Esophagus (tissue), 2 donors: ENCODE results near the gene AFF3. TPM values are rescaled to one million over a fixed set of nuclear protein-coding genes. Genes with fewer than 3 reads are reported as not detected.
"Not testable (repeated sequence)": the region's sequence is repeated elsewhere in the genome, so short reads cannot be mapped to it uniquely, and the experiment has no call there.

Source experiments
- H3K27ac ChIP-seq, 2 donors: one replicate each; pipeline ENCODE4 v1.5.1; 2013; ENCODE audit warnings: low read depth in 2 of 2, mild to moderate bottlenecking in 2 of 2, inconsistent platforms in 1 of 2, low read length in 1 of 2, moderate library complexity in 1 of 2
- H3K27me3 ChIP-seq, 2 donors: one replicate each; pipeline ENCODE4 v1.6.1; 2013; ENCODE audit warnings: low read length in 2 of 2, control low read depth in 1 of 2, mild to moderate bottlenecking in 1 of 2; ENCODE audit not compliant: insufficient read depth in 2 of 2, control insufficient read depth in 1 of 2
- H3K36me3 ChIP-seq, 2 donors: one replicate each; pipeline ENCODE4 v1.6.1; 2013; ENCODE audit warnings: low read length in 1 of 2; ENCODE audit not compliant: control insufficient read depth in 2 of 2, insufficient read depth in 2 of 2
- H3K4me1 ChIP-seq, 2 donors: one replicate each; pipeline ENCODE4 v1.6.1; 2013; ENCODE audit warnings: low read length in 1 of 2; ENCODE audit not compliant: control insufficient read depth in 2 of 2, insufficient read depth in 2 of 2
- H3K4me3 ChIP-seq, 2 donors: one replicate each; pipeline ENCODE4 v1.5.1; 2013; ENCODE audit warnings: low read length in 2 of 2, mild to moderate bottlenecking in 2 of 2, low read depth in 1 of 2, moderate library complexity in 1 of 2
- H3K9me3 ChIP-seq, 2 donors: one replicate each; pipeline ENCODE4 v1.6.1; 2013; ENCODE audit warnings: mild to moderate bottlenecking in 2 of 2, low read depth in 1 of 2, low read length in 1 of 2, moderate library complexity in 1 of 2; ENCODE audit not compliant: control insufficient read depth in 2 of 2, insufficient read depth in 1 of 2
- WGBS, 2 donors: extraction: QIAGEN DNeasy Blood & Tissue Kit; methylation state at CpG; one replicate each; pipeline ENCODE4 v1.1.7; 2013; 5-methylcytosine and 5-hydroxymethylcytosine counted together
- polyA plus RNA-seq, 2 donors: library from polyadenylated mRNA; stranded (reverse); fragments of 200-250 nt; gene quantifications; one replicate each; pipeline ENCODE4 v1.2.3, GENCODE V29; 2013
- donor health status: healthy with polysubstance abuse.
- donor health status: Bipolar disorder and iron deficiency.

The AFF3 gene
- polyA plus RNA-seq, 2 donors = 1.0 to 1.1 TPM

DNA sequence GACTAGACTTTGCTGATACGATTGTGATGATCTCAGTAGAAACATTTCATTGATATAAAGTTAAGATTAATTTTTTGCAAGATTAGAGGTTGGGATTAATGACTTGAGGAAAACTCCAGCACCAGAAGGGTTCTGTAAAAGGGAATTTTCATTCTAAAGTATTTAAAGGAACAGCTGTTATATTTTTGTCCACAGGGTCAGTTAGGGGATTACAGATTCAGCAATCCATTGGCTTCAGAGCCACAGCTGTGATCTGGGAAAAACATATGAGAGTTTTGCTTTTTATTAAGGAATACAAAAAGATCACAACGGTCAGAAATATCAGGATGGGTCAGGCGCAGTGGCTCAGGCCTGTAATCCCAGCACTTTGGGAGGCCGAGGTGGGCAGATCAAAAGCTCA, 633.0 kb downstream of the AFF3 start:
- Histone ChIP-seq H3K9me3 (no peaks in the 10 kb centered on the region), H3K4me3 (no peak overlapping the region), H3K27ac (no peak overlapping the region), H3K36me3 (no peaks in the 10 kb centered on the region), H3K4me1 (no peaks in the 10 kb centered on the region), H3K27me3 (no peaks in the 10 kb centered on the region)
- WGBS, 2 donors = 70 to 71% methylated on average over 4 of the region's 4 CpGs

DNA sequence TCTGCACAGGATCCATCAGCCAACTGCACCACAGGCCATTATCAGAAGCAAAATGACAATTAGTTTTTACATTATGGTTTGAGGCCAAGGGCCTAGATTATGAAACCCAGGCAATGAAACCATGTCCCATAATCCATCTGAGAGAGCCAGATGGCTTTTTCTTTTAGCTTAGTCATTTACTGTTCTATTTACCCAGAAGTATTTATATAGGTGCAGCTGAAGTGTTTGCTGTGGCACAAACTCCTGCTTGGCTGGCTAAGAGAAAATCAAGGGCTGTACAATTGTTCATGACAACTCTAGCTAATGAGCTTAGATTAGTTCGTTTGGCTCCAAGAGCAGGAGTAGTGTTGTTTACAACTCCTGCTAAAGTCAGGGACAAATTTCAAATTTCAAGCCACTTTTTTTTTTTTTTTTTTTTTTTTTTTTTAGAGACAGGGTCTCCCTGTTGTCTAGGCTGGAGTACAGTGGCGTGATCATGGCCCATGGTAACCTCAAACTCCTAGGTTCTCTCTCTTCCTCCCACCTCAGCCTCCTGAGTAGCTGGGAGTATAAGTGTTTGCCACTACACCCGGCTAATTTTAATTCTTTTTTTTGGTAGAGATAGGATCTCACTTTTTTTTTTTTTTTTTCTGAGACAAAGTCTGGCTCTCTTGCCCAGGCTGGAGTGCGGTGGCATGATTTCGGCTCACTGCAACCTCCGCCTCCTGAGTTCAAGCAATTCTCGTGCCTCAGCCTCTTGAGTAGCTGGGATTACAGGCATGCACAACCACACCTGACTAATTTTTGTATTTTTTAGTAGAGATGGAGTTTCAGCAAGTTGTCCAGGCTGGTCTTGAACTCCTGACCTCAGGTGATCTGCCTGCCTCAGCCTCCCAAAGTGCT, 634.2 kb downstream of the AFF3 start:
- no peak overlapping the region for H3K4me3 ChIP-seq
- H3K36me3 ChIP-seq = no peaks in the 10 kb centered on the region
- 83 to 84% methylated on average over 7 of the region's 7 CpGs for WGBS, 2 donors
- peak overlapping the region in 1 of 2 donors; percentile 60 for H3K27ac ChIP-seq
- H3K4me1 ChIP-seq = no peaks in the 10 kb centered on the region
- H3K27me3 ChIP-seq = no peaks in the 10 kb centered on the region
- H3K9me3 ChIP-seq = no peaks in the 10 kb centered on the region

DNA sequence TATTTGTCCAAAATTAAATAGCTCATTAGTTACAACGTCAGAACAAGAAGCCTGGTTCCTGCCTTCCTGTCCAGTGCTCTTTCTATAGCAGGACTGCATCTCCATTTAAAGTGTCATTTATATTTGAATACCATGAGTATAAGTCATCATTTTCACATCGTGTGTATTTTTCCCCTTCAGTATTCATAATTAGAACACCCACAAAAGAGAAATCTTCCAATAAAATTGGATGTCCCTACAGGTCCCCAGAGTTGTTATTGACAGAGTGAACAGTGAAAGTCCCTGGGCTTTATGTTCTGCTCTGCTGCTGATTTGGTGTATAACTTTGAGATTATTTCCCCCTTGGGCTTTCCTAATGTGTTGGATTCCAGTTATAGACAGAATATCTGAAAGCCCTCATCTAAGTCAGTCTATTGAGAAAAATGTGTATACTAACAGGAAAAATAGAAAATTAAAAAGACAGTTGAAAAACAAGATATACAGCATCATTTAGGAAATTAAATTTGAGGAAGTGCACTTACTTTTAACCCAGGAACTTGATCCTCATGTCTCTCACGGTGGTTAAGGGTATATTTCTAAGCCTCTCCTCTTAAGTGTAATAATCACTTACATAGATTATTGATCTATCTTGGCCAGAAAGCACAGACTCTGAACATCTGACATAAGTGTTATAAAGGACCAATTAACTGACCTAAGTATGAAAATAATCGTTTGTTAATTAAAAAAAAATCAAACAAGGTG, 637.4 kb downstream of the AFF3 start:
- no peak overlapping the region for H3K4me3 ChIP-seq
- 40 to 42% methylated on average over 4 of the region's 4 CpGs for WGBS, 2 donors
- H3K27ac ChIP-seq = no peak overlapping the region
- no peaks in the 10 kb centered on the region for H3K4me1 ChIP-seq
- H3K36me3 ChIP-seq = no peaks in the 10 kb centered on the region
- no peaks in the 10 kb centered on the region for H3K9me3 ChIP-seq
- H3K27me3 ChIP-seq = no peaks in the 10 kb centered on the region

GRCh38 chr2:99503662-99504416, 638.6 kb downstream of the AFF3 start:
- H3K27ac ChIP-seq = peak overlapping the region; percentile 53 to 62

DNA sequence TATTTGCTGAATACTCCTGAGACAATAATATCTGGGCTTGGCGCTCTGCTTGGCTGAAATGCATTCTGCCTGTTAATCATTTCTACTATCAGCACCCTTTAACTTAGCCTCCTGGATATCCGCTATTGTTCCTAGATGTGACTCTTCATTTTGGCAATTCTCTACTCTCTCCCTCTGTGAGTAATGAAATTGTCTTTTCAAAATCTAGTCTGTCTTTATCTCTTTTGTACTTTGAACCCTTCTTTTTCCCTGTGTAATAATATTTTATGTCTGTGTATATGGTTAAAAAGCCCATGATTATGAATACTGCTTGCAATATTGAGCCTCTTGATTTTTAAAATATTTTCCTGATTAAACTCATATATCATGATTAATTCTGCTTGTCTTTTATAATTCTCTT, 646.4 kb downstream of the AFF3 start:
- Histone ChIP-seq H3K9me3 (no peaks in the 10 kb centered on the region), H3K4me1 (no peaks in the 10 kb centered on the region), H3K36me3 (no peaks in the 10 kb centered on the region), H3K27ac (no peak overlapping the region), H3K4me3 (no peak overlapping the region), H3K27me3 (no peaks in the 10 kb centered on the region)
- 72 to 87% methylated on average over 2 of the region's 2 CpGs for WGBS, 2 donors

More at GRCh38 chr2:99503662-99504416, 638.6 kb downstream of the AFF3 start:
- WGBS, 2 donors = 74 to 75% methylated on average over 8 of the region's 8 CpGs
- H3K4me1 ChIP-seq, H3K9me3 ChIP-seq, H3K4me3 ChIP-seq, H3K27me3 ChIP-seq, H3K36me3 ChIP-seq: not testable (repeated sequence)

Other genes starting within 250 kb of the AFF3 start
- gene LONRF2, start 179.9 kb upstream of the AFF3 start, polyA plus RNA-seq = under 1 TPM; 0.33 to 0.51 TPM